Common myeloid progenitor, CD34-positive (primary cell): Measurements from ENCODE around the gene TGM1.

Experiments
- CTCF ChIA-PET: fragments of 350-600 bp; sonication (Branson Sonifier 250); formaldehyde crosslinking; loops from one replicate; lab custom pipeline; 2021; ENCODE audit warnings: antibody characterized with exemption; lab: Charles Lee
- POLR2A ChIA-PET: fragments of 350-600 bp; sonication (Branson Sonifier 250); formaldehyde crosslinking; loops from one replicate; lab custom pipeline; 2021; ENCODE audit warnings: antibody characterized with exemption; lab: Charles Lee
- DNase-seq, 3 donors: peaks; one replicate each; pipeline versions ENCODE4 v3.0.0 to v3.0.0-alpha.2; 2013
- H3K27ac ChIP-seq, 2 experiments: 1 replicate in 1 of 2; 2 replicates in 1 of 2; pipeline ENCODE4 v1.7.0; 2013; ENCODE audit warnings: inconsistent platforms in 2 of 2, low read length in 2 of 2, mild to moderate bottlenecking in 2 of 2, low read depth in 1 of 2, moderate library complexity in 1 of 2; ENCODE audit not compliant: severe bottlenecking in 2 of 2, insufficient read depth in 1 of 2, poor library complexity in 1 of 2
- H3K27me3 ChIP-seq, 5 experiments: replicated peaks in 2 of 5; 1 replicate in 3 of 5; 2 replicates in 2 of 5; pipeline versions ENCODE4 v1.6.1 to v1.7.0; 2013; ENCODE audit warnings: low read length in 4 of 5, mild to moderate bottlenecking in 2 of 5, moderate library complexity in 2 of 5, inconsistent platforms in 1 of 5; ENCODE audit not compliant: insufficient read depth in 5 of 5, control insufficient read depth in 4 of 5
- H3K36me3 ChIP-seq, 4 experiments: 1 replicate in 2 of 4; 2 replicates in 2 of 4; pipeline versions ENCODE4 v1.6.1 to v1.7.0; 2013; ENCODE audit warnings: low read length in 3 of 4, control low read depth in 1 of 4, mild to moderate bottlenecking in 1 of 4; ENCODE audit not compliant: control insufficient read depth in 4 of 4, insufficient read depth in 4 of 4
- H3K4me1 ChIP-seq, 4 experiments: 1 replicate in 3 of 4; 2 replicates in 1 of 4; pipeline versions ENCODE4 v1.6.1 to v1.7.1; 2013; ENCODE audit warnings: low read length in 3 of 4, mild to moderate bottlenecking in 3 of 4, control low read depth in 1 of 4, inconsistent platforms in 1 of 4, moderate library complexity in 1 of 4; ENCODE audit not compliant: control insufficient read depth in 4 of 4, insufficient read depth in 4 of 4; ENCODE audit errors: control extremely low read depth in 1 of 4
- H3K4me3 ChIP-seq, 7 experiments: 1 replicate in 4 of 7; 2 replicates in 3 of 7; pipeline versions ENCODE4 v1.5.1 to v1.7.0; 2013; ENCODE audit warnings: mild to moderate bottlenecking in 7 of 7, low read length in 6 of 7, moderate library complexity in 6 of 7, inconsistent platforms in 2 of 7, low read depth in 2 of 7, control low read depth in 1 of 7; ENCODE audit not compliant: insufficient read depth in 4 of 7, control insufficient read depth in 1 of 7; ENCODE audit errors: extremely low read depth in 1 of 7
- H3K9me3 ChIP-seq, 5 experiments: 1 replicate in 4 of 5; 2 replicates in 1 of 5; pipeline versions ENCODE4 v1.6.1 to v1.7.1; 2013; ENCODE audit warnings: low read length in 4 of 5, mild to moderate bottlenecking in 2 of 5, inconsistent platforms in 1 of 5, low read depth in 1 of 5, moderate library complexity in 1 of 5; ENCODE audit not compliant: control insufficient read depth in 4 of 5, insufficient read depth in 2 of 5; ENCODE audit errors: control extremely low read depth in 1 of 5
- WGBS: methylation state at CpG from one replicate; pipeline ENCODE4 v1.1.5; 2013; ENCODE audit not compliant: insufficient coverage; 5-methylcytosine and 5-hydroxymethylcytosine counted together

The TGM1 gene

DNA sequence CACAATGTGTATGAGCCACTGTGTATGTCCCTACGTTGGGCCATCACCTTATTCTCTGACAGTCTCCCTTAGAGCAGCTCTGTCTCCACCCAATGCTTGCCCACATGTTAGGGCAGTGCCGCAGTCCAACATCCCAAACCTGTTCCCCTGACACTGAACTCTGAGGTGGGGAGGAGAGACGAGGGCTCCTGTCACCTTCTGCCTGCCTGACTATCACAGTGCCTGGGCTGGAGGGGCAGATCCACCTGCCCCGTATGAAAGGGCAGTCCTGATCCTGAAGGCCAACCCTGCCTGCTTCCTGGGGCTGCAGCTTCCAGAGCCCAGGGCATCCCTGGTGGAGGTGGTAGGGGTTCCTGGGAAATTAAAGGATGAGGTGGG lies 2.2 kb downstream of the TGM1 start:
- WGBS = 100% methylated on average over 3 of the region's 4 CpGs

DNA sequence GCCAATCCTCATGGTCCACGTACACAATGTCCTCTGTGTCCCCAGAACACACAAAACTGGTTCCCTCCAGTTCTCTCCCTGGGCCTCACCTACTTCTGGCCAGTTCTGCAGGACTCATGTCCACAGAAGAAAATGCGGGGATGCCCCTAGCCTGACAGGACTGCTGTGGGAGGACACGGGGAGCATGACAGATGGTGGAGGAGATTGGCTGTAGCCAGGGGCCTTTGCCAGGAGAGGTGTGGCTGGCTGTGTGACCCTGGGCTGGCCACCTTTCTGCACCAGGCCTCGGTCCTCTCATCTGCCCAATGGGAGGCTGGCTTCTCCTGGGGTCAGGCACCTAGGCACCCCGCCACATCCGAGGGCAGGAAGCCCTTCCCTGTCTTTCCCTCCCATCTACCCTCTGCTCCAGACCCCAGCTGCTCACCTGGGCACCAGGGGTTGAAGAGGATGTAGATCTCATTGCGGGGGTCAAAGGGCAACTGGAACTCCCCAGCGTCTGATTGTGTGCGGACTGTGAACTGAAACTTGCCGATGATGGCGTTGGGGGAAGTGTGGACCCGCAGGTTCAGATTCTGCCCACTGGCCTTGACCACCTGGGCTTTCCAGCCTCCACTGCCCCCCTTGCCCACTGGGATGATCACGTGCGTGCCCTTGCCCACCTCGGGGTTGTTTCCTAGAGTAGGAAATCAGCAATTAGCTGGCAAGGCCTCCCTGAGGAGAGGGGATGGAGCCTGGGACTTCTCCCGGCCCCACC lies 2.8 kb downstream of the TGM1 start:
- ChIA-PET CTCF (no interaction called here), POLR2A (no interaction called here)

More for the DNA sequence above, 2.2 kb downstream of the TGM1 start:
- DNase-seq = no peak
- ChIA-PET POLR2A (no interaction called here), CTCF (no interaction called here)
- H3K27ac ChIP-seq = no peak overlapping the region
- H3K4me1 ChIP-seq = no peaks in the 10 kb centered on the region
- H3K36me3 ChIP-seq = peaks cover 0 to 6% (median 4%) of the 10 kb centered on the region in 4 experiments
- H3K27me3 ChIP-seq = no peaks in the 10 kb centered on the region
- H3K4me3 ChIP-seq = no peak overlapping the region
- no peaks in the 10 kb centered on the region for H3K9me3 ChIP-seq

DNA sequence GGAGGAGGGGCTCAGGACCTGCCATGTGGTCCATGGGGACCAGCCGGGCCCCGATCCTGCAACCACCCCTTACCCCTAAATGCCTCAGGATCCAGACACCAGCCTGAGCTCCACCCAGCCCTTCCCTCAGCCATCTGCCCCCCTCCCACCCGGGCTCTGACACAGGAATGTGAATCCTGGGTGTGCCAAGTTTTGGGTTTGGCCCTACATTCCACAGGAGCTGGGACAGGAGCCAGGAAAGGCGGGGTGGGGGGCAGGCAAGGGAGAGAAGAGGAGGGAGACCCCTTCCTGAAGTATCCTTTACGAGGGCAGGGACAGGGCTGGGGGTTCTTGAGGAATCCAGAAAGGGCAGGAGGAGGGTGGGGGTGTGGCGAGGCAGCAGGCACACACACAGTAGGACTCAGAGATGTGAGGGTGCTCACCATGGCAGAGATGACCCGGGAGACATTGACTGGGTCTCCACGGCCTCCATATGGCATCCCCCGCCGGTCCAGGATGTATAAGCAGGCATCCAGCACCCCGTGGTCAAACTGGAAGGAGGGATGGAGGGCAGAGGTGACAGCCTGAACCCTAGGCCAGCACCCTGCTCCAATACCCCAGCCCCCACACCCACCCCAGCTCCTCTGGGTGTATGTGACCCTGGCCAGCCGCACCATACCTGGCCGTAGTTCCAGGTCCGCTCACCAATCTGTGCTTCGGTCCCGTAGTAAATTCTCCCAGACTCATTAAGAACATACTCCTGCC lies 3.5 kb downstream of the TGM1 start:
- H3K4me3 ChIP-seq = no peak overlapping the region
- ChIA-PET POLR2A (no interaction called here), CTCF (no interaction called here)
- H3K36me3 ChIP-seq = peaks cover 0 to 4% (median 0%) of the 10 kb centered on the region in 4 experiments
- DNase-seq = no peak
- no peaks in the 10 kb centered on the region for H3K4me1 ChIP-seq
- no peak overlapping the region for H3K27ac ChIP-seq
- H3K27me3 ChIP-seq = no peaks in the 10 kb centered on the region
- 97% methylated on average over 10 of the region's 16 CpGs for whole genome bisulfite sequencing
- H3K9me3 ChIP-seq = no peaks in the 10 kb centered on the region

More for the DNA sequence above, 2.8 kb downstream of the TGM1 start:
- WGBS = 97% methylated on average over 14 of the region's 16 CpGs
- no peak overlapping the region for H3K4me3 ChIP-seq
- no peak overlapping the region for H3K27ac ChIP-seq
- no peaks in the 10 kb centered on the region for H3K4me1 ChIP-seq
- H3K27me3 ChIP-seq = no peaks in the 10 kb centered on the region
- DNase-seq = no peak
- H3K9me3 ChIP-seq = no peaks in the 10 kb centered on the region
- peaks cover 0 to 3% (median under 1%) of the 10 kb centered on the region in 4 experiments for H3K36me3 ChIP-seq

DNA sequence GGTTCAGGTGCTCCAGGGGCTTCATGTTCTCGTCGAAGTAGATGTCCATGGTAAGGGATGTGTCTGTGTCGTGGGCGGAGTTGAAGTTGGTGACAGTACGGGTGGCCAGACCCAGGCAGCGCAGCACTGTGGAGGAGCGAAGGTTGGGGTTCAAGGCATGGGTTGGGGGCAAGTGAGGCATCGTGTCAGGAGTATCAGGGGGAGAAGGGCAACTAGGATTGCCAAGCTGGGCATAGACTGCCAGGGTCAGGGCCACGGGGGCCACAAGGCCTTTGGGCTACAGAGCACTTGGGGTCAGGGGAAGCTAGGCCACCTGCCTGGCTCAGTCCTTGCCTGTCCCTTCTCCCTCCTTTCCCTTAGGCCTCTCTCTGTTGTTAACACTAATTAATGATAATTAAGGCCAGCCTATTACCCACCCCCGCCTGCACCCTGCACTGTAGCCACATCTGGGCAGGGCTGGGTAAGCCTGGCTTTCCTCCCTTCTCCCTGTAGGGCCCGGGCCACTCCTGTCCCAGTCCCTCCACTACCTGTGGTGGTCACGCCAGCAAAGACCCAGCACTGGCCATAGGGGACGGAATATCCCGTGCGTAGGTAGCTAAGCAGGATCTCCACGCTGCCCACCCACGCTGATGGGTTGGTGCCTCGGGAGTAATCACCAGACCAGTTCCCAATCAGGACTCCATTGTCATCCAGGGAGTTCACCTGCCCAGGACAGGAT lies 4.3 kb downstream of the TGM1 start:
- WGBS = 99% methylated on average over 17 of the region's 18 CpGs
- Histone ChIP-seq H3K36me3 (peaks cover 0 to 4% (median 0%) of the 10 kb centered on the region in 4 experiments), H3K9me3 (no peaks in the 10 kb centered on the region), H3K4me1 (no peaks in the 10 kb centered on the region), H3K4me3 (no peak overlapping the region), H3K27me3 (no peaks in the 10 kb centered on the region), H3K27ac (no peak overlapping the region)
- ChIA-PET CTCF (interaction anchor here (1.0 to 3.6 kb wide), 4 partner anchors 12 to 46 kb away, joined by 3 to 12 read pairs (median 6); no protein-coding TSS in a partner anchor), POLR2A (no interaction called here)
- DNase-seq = no peak

DNA sequence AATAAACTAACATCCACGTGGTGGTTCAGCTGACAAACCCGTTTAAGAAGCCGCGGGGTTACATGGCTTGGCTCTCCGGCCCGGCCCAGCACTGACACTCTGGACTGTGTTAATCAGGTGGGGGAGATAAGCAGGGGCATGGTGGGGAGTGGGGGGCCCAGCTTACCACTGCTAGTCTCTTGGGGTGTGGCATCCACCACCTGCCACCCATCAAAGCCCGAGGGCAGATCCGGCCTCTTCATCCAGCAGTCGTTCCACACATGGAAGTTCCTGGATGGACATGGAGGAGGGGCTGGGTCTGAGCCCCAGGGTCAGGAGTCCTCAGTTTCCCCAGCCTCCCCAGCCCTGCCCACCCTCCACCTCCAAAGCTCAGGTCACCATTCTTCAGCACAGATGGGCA lies 4.9 kb downstream of the TGM1 start:
- H3K4me3 ChIP-seq = no peak overlapping the region
- no peaks in the 10 kb centered on the region for H3K27me3 ChIP-seq
- H3K4me1 ChIP-seq = no peaks in the 10 kb centered on the region
- WGBS = 95% methylated on average over 9 of the region's 9 CpGs
- POLR2A ChIA-PET = no interaction called here
- H3K36me3 ChIP-seq = peaks cover 0 to 4% (median 0%) of the 10 kb centered on the region in 4 experiments
- DNase-seq = no peak
- CTCF ChIA-PET = interaction anchor here (0.9 to 3.6 kb wide), 5 partner anchors 9 to 46 kb away, joined by 3 to 12 read pairs (median 3); no protein-coding TSS in a partner anchor
- H3K9me3 ChIP-seq = no peaks in the 10 kb centered on the region
- no peak overlapping the region for H3K27ac ChIP-seq

DNA sequence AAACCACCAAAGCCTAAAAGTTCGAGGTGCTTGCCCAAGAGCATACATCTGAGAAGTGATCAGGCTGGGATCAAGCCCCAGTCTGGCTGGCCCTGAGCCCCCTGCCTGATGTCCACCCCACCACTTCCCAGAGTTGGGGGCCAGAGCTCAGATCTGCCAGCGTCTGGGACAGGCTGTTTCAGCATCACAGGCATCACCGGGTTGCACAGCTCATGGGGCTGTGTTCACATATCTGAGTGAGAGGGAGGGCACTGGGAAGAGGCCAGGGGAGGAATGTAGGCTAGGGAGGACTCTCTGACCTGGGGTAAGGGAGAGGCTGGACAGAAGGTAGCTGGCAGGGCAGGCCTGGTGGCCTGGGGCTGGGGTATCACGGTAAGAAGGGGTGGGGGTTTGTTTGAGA lies 6.0 kb downstream of the TGM1 start:
- CTCF ChIA-PET = interaction anchor here (0.6 to 3.6 kb wide), 6 partner anchors 10 to 133 kb away, joined by 3 to 12 read pairs (median 10); partner anchors contain the start of genes MDP1 and TINF2
- 100% methylated on average over 1 of the region's 4 CpGs for WGBS
- DNase-seq = no peak
- H3K36me3 ChIP-seq = peaks cover 0 to 4% (median 0%) of the 10 kb centered on the region in 4 experiments
- H3K9me3 ChIP-seq = no peaks in the 10 kb centered on the region
- H3K4me3 ChIP-seq = no peak overlapping the region
- no peaks in the 10 kb centered on the region for H3K4me1 ChIP-seq
- POLR2A ChIA-PET = interaction anchor here (1.1 kb wide), 1 partner anchor 41 kb away, joined by 3 read pairs; the partner anchor contains the start of gene MDP1
- no peaks in the 10 kb centered on the region for H3K27me3 ChIP-seq
- no peak overlapping the region for H3K27ac ChIP-seq
